Astrocyte (in vitro differentiated cells and primary cell): ENCODE results near the gene CD79A. TPM values are rescaled to one million over a fixed set of nuclear protein-coding genes. Genes with fewer than 3 reads are reported as not detected.

ENCODE experiments used
- DNase-seq: peaks from one replicate; pipeline ENCODE4 v3.0.0-alpha.2; 2010; ENCODE audit warnings: low read depth
- FAIRE-seq: peaks from 2 replicates; lab custom pipeline; 2011; peaks lifted over from hg19 to GRCh38; lab: Jason Lieb, UNC
- H2AFZ ChIP-seq: 2 replicates; pipeline ENCODE4 v1.6.0; 2012; ENCODE audit warnings: low read depth, low read length, inconsistent platforms
- H3K27ac ChIP-seq: 2 replicates; pipeline ENCODE4 v1.5.1; 2011; ENCODE audit warnings: low read depth, low read length, inconsistent platforms
- H3K27me3 ChIP-seq: 2 replicates; pipeline ENCODE4 v1.6.0; 2011; ENCODE audit warnings: low read length, inconsistent platforms; ENCODE audit not compliant: insufficient read depth
- H3K36me3 ChIP-seq: 2 replicates; pipeline ENCODE4 v1.5.1; 2011; ENCODE audit warnings: low read length, inconsistent platforms; ENCODE audit not compliant: insufficient read depth
- H3K4me1 ChIP-seq: 2 replicates; pipeline ENCODE4 v1.5.1; 2011; ENCODE audit warnings: low read length, inconsistent platforms; ENCODE audit not compliant: insufficient read depth
- H3K4me2 ChIP-seq: 2 replicates; pipeline ENCODE4 v1.6.0; 2012; ENCODE audit warnings: low read length, inconsistent platforms
- H3K4me3 ChIP-seq: 2 replicates; pipeline ENCODE4 v1.5.1; 2011; ENCODE audit warnings: low read depth, mild to moderate bottlenecking, low read length, inconsistent platforms; ENCODE audit not compliant: insufficient read depth
- H3K79me2 ChIP-seq: 2 replicates; pipeline ENCODE4 v1.6.0; 2012; ENCODE audit warnings: mild to moderate bottlenecking, low read length, inconsistent platforms; ENCODE audit not compliant: insufficient read depth
- H3K9ac ChIP-seq: 2 replicates; pipeline ENCODE4 v1.6.0; 2012; ENCODE audit warnings: mild to moderate bottlenecking, low read length, inconsistent platforms
- H3K9me3 ChIP-seq: 2 replicates; pipeline ENCODE4 v1.5.1; 2012; ENCODE audit warnings: low read depth, mild to moderate bottlenecking, low read length, inconsistent platforms; ENCODE audit not compliant: insufficient read depth
- H4K20me1 ChIP-seq: 2 replicates; pipeline ENCODE4 v1.6.0; 2012; ENCODE audit warnings: low read length, inconsistent platforms; ENCODE audit not compliant: insufficient read depth
- H3K27ac Mint-ChIP-seq: one replicate; pipeline ENCODE4 v1.8.0; 2021; ENCODE audit warnings: mild to moderate bottlenecking, mixed read lengths; ENCODE audit not compliant: unreplicated experiment
- H3K27me3 Mint-ChIP-seq: one replicate; pipeline ENCODE4 v1.8.0; 2021; ENCODE audit warnings: low read depth, mixed read lengths; ENCODE audit not compliant: unreplicated experiment
- H3K36me3 Mint-ChIP-seq: one replicate; pipeline ENCODE4 v1.8.0; 2021; ENCODE audit warnings: low read depth, mixed read lengths; ENCODE audit not compliant: unreplicated experiment
- H3K4me1 Mint-ChIP-seq: one replicate; pipeline ENCODE4 v1.8.0; 2021; ENCODE audit warnings: low read depth, mixed read lengths; ENCODE audit not compliant: unreplicated experiment
- H3K4me3 Mint-ChIP-seq: one replicate; pipeline ENCODE4 v1.8.0; 2021; ENCODE audit warnings: mild to moderate bottlenecking, moderate library complexity, mixed read lengths; ENCODE audit not compliant: unreplicated experiment
- H3K9me3 Mint-ChIP-seq: one replicate; pipeline ENCODE4 v1.8.0; 2021; ENCODE audit warnings: mild to moderate bottlenecking, mixed read lengths; ENCODE audit not compliant: unreplicated experiment
- EZH2 ChIP-seq: IDR thresholded peaks from 2 replicates; pipeline ENCODE4 v1.6.1; 2012; ENCODE audit warnings: mild to moderate bottlenecking, low read length, inconsistent platforms; ENCODE audit not compliant: insufficient read depth
- total RNA-seq: library from RNA; stranded (reverse); gene quantifications from 2 replicates; pipeline ENCODE4 v1.2.1, GENCODE V29; 2021
- TF ChIP-seq, protein P1 (sequence below): IDR thresholded peaks from 2 replicates; pipeline ENCODE4 v1.5.1; 2011; ENCODE audit warnings: low read depth, mild to moderate bottlenecking, inconsistent platforms, low read length, moderate library complexity; ENCODE audit not compliant: insufficient read depth

CD79A gene
- total RNA-seq, 1 donor from 2014 or later, result 0.30 TPM

- Histone ChIP-seq H3K4me2 (peak within 1 kb of the TSS; percentile 98), H3K36me3 (no peaks in the 10 kb centered on the region), H3K27me3 (peaks cover under 1% of the 10 kb centered on the region), H3K4me3 (peak within 1 kb of the TSS; percentile 79), H4K20me1 (peaks cover 23% of the 10 kb centered on the region), H3K4me1 (peaks cover 24% of the 10 kb centered on the region), H2AFZ (peak within 1 kb of the TSS; percentile 87), H3K27ac (no peak within 1 kb of the TSS), H3K79me2 (peaks cover 37% of the 10 kb centered on the region), H3K9ac (peak within 1 kb of the TSS; percentile 90), H3K9me3 (no peaks in the 10 kb centered on the region)
- H3K9me3 Mint-ChIP-seq, result no peaks in the 10 kb centered on the region
- peak within 1 kb of the TSS; percentile 68 for H3K27ac Mint-ChIP-seq
- FAIRE-seq (no peak), DNase-seq (no peak)
- peak within 1 kb of the TSS; percentile 92 for H3K4me3 Mint-ChIP-seq
- TF ChIP-seq EZH2, result no peak
- TF ChIP-seq, protein P1, sequence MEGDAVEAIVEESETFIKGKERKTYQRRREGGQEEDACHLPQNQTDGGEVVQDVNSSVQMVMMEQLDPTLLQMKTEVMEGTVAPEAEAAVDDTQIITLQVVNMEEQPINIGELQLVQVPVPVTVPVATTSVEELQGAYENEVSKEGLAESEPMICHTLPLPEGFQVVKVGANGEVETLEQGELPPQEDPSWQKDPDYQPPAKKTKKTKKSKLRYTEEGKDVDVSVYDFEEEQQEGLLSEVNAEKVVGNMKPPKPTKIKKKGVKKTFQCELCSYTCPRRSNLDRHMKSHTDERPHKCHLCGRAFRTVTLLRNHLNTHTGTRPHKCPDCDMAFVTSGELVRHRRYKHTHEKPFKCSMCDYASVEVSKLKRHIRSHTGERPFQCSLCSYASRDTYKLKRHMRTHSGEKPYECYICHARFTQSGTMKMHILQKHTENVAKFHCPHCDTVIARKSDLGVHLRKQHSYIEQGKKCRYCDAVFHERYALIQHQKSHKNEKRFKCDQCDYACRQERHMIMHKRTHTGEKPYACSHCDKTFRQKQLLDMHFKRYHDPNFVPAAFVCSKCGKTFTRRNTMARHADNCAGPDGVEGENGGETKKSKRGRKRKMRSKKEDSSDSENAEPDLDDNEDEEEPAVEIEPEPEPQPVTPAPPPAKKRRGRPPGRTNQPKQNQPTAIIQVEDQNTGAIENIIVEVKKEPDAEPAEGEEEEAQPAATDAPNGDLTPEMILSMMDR, result no peak
- peaks cover 7% of the 10 kb centered on the region for H3K27me3 Mint-ChIP-seq
- H3K36me3 Mint-ChIP-seq, result peaks cover 10% of the 10 kb centered on the region
- peaks cover 13% of the 10 kb centered on the region for H3K4me1 Mint-ChIP-seq
Observed at GRCh38 chr19:41882568-41883462, 5.7 kb downstream of the CD79A start, which contains the start of gene ARHGEF1. TSS of gene ARHGEF1 (plus strand) at chr19:41883184. CDS start at chr19:41888083, 4,899 bp downstream.

GRCh38 chr19:41883463-41883820 is 6.4 kb downstream of the CD79A start:
- Mint-ChIP-seq H3K9me3 (no peaks in the 10 kb centered on the region), H3K36me3 (peaks cover 11% of the 10 kb centered on the region), H3K27me3 (peaks cover 5% of the 10 kb centered on the region), H3K4me3 (peak overlapping the region; percentile 92), H3K27ac (peak overlapping the region; percentile 22), H3K4me1 (peaks cover 19% of the 10 kb centered on the region)
- H4K20me1 ChIP-seq, result peaks cover 29% of the 10 kb centered on the region
- DNase-seq (no peak), FAIRE-seq (no peak)
- peak overlapping the region; percentile 98 for H3K4me2 ChIP-seq
- peak overlapping the region; percentile 79 for H3K4me3 ChIP-seq
- H3K27ac ChIP-seq, result no peak overlapping the region
- H3K4me1 ChIP-seq, result peaks cover 31% of the 10 kb centered on the region
- no peak for TF ChIP-seq EZH2
- TF ChIP-seq, protein P1, result no peak
- H2AFZ ChIP-seq, result peak overlapping the region; percentile 43
- no peaks in the 10 kb centered on the region for H3K9me3 ChIP-seq
- peak overlapping the region; percentile 90 for H3K9ac ChIP-seq
- H3K79me2 ChIP-seq, result peaks cover 42% of the 10 kb centered on the region
- H3K36me3 ChIP-seq, result no peaks in the 10 kb centered on the region
- no peaks in the 10 kb centered on the region for H3K27me3 ChIP-seq
